Stomach smooth muscle (tissue), 2 donors: ENCODE data around the gene RNASE8.
"Not testable (repeated sequence)": the region's sequence is repeated elsewhere in the genome, so short reads cannot be mapped to it uniquely, and the experiment has no call there.

Source experiments
- H3K27ac ChIP-seq: one replicate; pipeline ENCODE4 v1.7.0; 2013; ENCODE audit warnings: mild to moderate bottlenecking, low read length, inconsistent platforms
- H3K27me3 ChIP-seq, 2 donors: one replicate each; pipeline ENCODE4 v1.7.0; 2013; ENCODE audit warnings: low read length in 2 of 2; ENCODE audit not compliant: insufficient read depth in 2 of 2, control insufficient read depth in 1 of 2
- H3K36me3 ChIP-seq, 2 donors: one replicate each; pipeline ENCODE4 v1.7.0; 2013; ENCODE audit warnings: low read length in 2 of 2; ENCODE audit not compliant: control insufficient read depth in 2 of 2, insufficient read depth in 2 of 2
- H3K4me1 ChIP-seq: one replicate; pipeline ENCODE4 v1.7.0; 2013; ENCODE audit warnings: low read length; ENCODE audit not compliant: control insufficient read depth, insufficient read depth
- H3K4me3 ChIP-seq, 2 donors: one replicate each; pipeline ENCODE4 v1.7.0; 2013; ENCODE audit warnings: low read length in 2 of 2
- H3K9ac ChIP-seq, 2 donors: one replicate each; pipeline ENCODE4 v1.7.0; 2013; ENCODE audit warnings: low read length in 2 of 2, mild to moderate bottlenecking in 1 of 2
- H3K9me3 ChIP-seq, 2 donors: one replicate each; pipeline ENCODE4 v1.7.0; 2013; ENCODE audit warnings: low read length in 2 of 2; ENCODE audit not compliant: control insufficient read depth in 2 of 2
- donor health status: healthy.
- donor health status: Pancreatic carcinoma.

RNASE8 gene

GRCh38 chr14:21040941-21041340 is 16.7 kb upstream of the RNASE8 start:
- H3K9ac ChIP-seq, H3K4me3 ChIP-seq, H3K9me3 ChIP-seq, H3K36me3 ChIP-seq, H3K27ac ChIP-seq, H3K27me3 ChIP-seq: not testable (repeated sequence)
- peaks cover 20% of the 10 kb centered on the region for H3K4me1 ChIP-seq

GRCh38 chr14:21041676-21042433 is 15.8 kb upstream of the RNASE8 start, which contains the start of gene RNASE7:
TSS of gene RNASE7 (plus strand) at chr14:21042362. CDS start at chr14:21042993, 631 bp downstream.
- Histone ChIP-seq H3K27ac (no peak within 1 kb of the TSS), H3K4me3 (no peak within 1 kb of the TSS), H3K36me3 (no peaks in the 10 kb centered on the region), H3K9ac (no peak within 1 kb of the TSS), H3K27me3 (peaks cover 0 to 3% of the 10 kb centered on the region in 2 donors), H3K4me1 (peaks cover 18% of the 10 kb centered on the region), H3K9me3 (no peaks in the 10 kb centered on the region)

- H3K36me3 ChIP-seq = no peaks in the 10 kb centered on the region
- H3K4me3 ChIP-seq = no peak overlapping the region
- H3K9me3 ChIP-seq = no peaks in the 10 kb centered on the region
- H3K4me1 ChIP-seq = peaks cover 18% of the 10 kb centered on the region
- peaks cover 0 to 3% of the 10 kb centered on the region in 2 donors for H3K27me3 ChIP-seq
- H3K9ac ChIP-seq = no peak overlapping the region
- H3K27ac ChIP-seq = no peak overlapping the region
Observed at GRCh38 chr14:21042918-21043317, 14.7 kb upstream of the RNASE8 start.

- H3K9me3 ChIP-seq = no peaks in the 10 kb centered on the region
- H3K27ac ChIP-seq = no peak overlapping the region
- no peak overlapping the region for H3K4me3 ChIP-seq
- no peaks in the 10 kb centered on the region for H3K36me3 ChIP-seq
- H3K4me1 ChIP-seq = peaks cover 15% of the 10 kb centered on the region
- H3K9ac ChIP-seq = no peak overlapping the region
- peaks cover 0 to 3% of the 10 kb centered on the region in 2 donors for H3K27me3 ChIP-seq
Observed at GRCh38 chr14:21043387-21043973, 14.1 kb upstream of the RNASE8 start.

- H3K36me3 ChIP-seq = no peaks in the 10 kb centered on the region
- H3K9me3 ChIP-seq = no peaks in the 10 kb centered on the region
- H3K9ac ChIP-seq = no peak overlapping the region
- H3K4me1 ChIP-seq = peaks cover 9% of the 10 kb centered on the region
- H3K4me3 ChIP-seq = no peak overlapping the region
- no peak overlapping the region for H3K27ac ChIP-seq
- H3K27me3 ChIP-seq = peaks cover 0 to 3% of the 10 kb centered on the region in 2 donors
Observed at GRCh38 chr14:21043974-21044618, 13.5 kb upstream of the RNASE8 start.

- Histone ChIP-seq H3K27ac (no peak overlapping the region), H3K4me1 (no peaks in the 10 kb centered on the region)
Observed at GRCh38 chr14:21047378-21047781, 10.2 kb upstream of the RNASE8 start.

GRCh38 chr14:21048638-21049037 is 9.0 kb upstream of the RNASE8 start:
- H3K9ac ChIP-seq = no peak overlapping the region
- no peaks in the 10 kb centered on the region for H3K4me1 ChIP-seq
- no peak overlapping the region for H3K27ac ChIP-seq
- no peaks in the 10 kb centered on the region for H3K36me3 ChIP-seq
- H3K4me3 ChIP-seq = no peak overlapping the region
- peaks cover 0 to 3% of the 10 kb centered on the region in 2 donors for H3K27me3 ChIP-seq
- H3K9me3 ChIP-seq = no peaks in the 10 kb centered on the region

More at GRCh38 chr14:21047378-21047781, 10.2 kb upstream of the RNASE8 start:
- Histone ChIP-seq H3K36me3 (no peaks in the 10 kb centered on the region), H3K9ac (no peak overlapping the region), H3K9me3 (no peaks in the 10 kb centered on the region), H3K4me3 (no peak overlapping the region), H3K27me3 (peaks cover 0 to 3% of the 10 kb centered on the region in 2 donors)

- H3K9me3 ChIP-seq = no peaks in the 10 kb centered on the region
- H3K4me1 ChIP-seq = no peaks in the 10 kb centered on the region
- no peaks in the 10 kb centered on the region for H3K36me3 ChIP-seq
- no peak overlapping the region for H3K4me3 ChIP-seq
- H3K9ac ChIP-seq = no peak overlapping the region
- peaks cover 0 to 2% of the 10 kb centered on the region in 2 donors for H3K27me3 ChIP-seq
- H3K27ac ChIP-seq = no peak overlapping the region
Observed at GRCh38 chr14:21049271-21049673, 8.3 kb upstream of the RNASE8 start.

- no peak overlapping the region for H3K27ac ChIP-seq
- no peaks in the 10 kb centered on the region for H3K4me1 ChIP-seq
- no peaks in the 10 kb centered on the region for H3K36me3 ChIP-seq
- no peak overlapping the region for H3K4me3 ChIP-seq
- no peaks in the 10 kb centered on the region for H3K9me3 ChIP-seq
- H3K9ac ChIP-seq = no peak overlapping the region
- H3K27me3 ChIP-seq = no peaks in the 10 kb centered on the region
Observed at GRCh38 chr14:21050597-21050996, 7.0 kb upstream of the RNASE8 start.

- H3K36me3 ChIP-seq = no peaks in the 10 kb centered on the region
- H3K27ac ChIP-seq = no peak overlapping the region
- no peak overlapping the region for H3K9ac ChIP-seq
- H3K27me3 ChIP-seq = no peaks in the 10 kb centered on the region
- no peaks in the 10 kb centered on the region for H3K9me3 ChIP-seq
- H3K4me1 ChIP-seq = no peaks in the 10 kb centered on the region
- H3K4me3 ChIP-seq = no peak overlapping the region
Observed at GRCh38 chr14:21053184-21054122, 4.2 kb upstream of the RNASE8 start.
